ENCODE measurements around the gene ANLN.
A peak's percentile ranks its signal among the peaks of the same experiment; 100 is the strongest.
"Not testable (repeated sequence)": the region's sequence is repeated elsewhere in the genome, so short reads cannot be mapped to it uniquely, and the experiment has no call there.

Gene ANLN

GRCh38 chr7:36469236-36469635, 79.6 kb downstream of the ANLN start:
- no peak for DNase-seq

- DNase-seq: no peak
Observed at GRCh38 chr7:36472141-36472729, 82.6 kb downstream of the ANLN start.

- DNase-seq: no peak
Observed at GRCh38 chr7:36473454-36474282, 84.0 kb downstream of the ANLN start.

- no peak for DNase-seq
Observed at GRCh38 chr7:36474283-36475010, 84.8 kb downstream of the ANLN start.

GRCh38 chr7:36475011-36475342, 85.3 kb downstream of the ANLN start:
- DNase-seq: no peak

GRCh38 chr7:36475381-36475780, 85.7 kb downstream of the ANLN start:
- no peak for DNase-seq

- no peak for DNase-seq
Observed at GRCh38 chr7:36478745-36479144, 89.1 kb downstream of the ANLN start.

- not testable (repeated sequence) for DNase-seq
Observed at GRCh38 chr7:36483853-36484252, 94.2 kb downstream of the ANLN start.

- DNase-seq: no peak
Observed at GRCh38 chr7:36484265-36484664, 94.6 kb downstream of the ANLN start.

GRCh38 chr7:36486336-36486735, 96.7 kb downstream of the ANLN start:
- DNase-seq: no peak

- DNase-seq: peak; percentile 16
Observed at GRCh38 chr7:36487756-36488336, 98.2 kb downstream of the ANLN start.

GRCh38 chr7:36488672-36489071, 99.0 kb downstream of the ANLN start:
- not testable (repeated sequence) for DNase-seq

GRCh38 chr7:36490419-36490830, 100.8 kb downstream of the ANLN start:
- no peak for DNase-seq

GRCh38 chr7:36491317-36491716, 101.7 kb downstream of the ANLN start:
- no peak for DNase-seq

GRCh38 chr7:36496576-36496975, 106.9 kb downstream of the ANLN start:
- no peak for DNase-seq

- DNase-seq: not testable (repeated sequence)
Observed at GRCh38 chr7:36497176-36497575, 107.5 kb downstream of the ANLN start.

- no peak for DNase-seq
Observed at GRCh38 chr7:36497775-36498174, 108.1 kb downstream of the ANLN start.
